AG04450 (cell line): ENCODE measurements around the gene OR6C70. TPM values are rescaled to one million over a fixed set of nuclear protein-coding genes. Genes with fewer than 3 reads are reported as not detected.

Source experiments
- CTCF ChIA-PET: fragments of 300-600, 350-600 bp; formaldehyde crosslinking; extraction: SDS; loops from one replicate; lab custom pipeline; 2022; ENCODE audit warnings: antibody characterized with exemption, inconsistent platforms; lab: Charles Lee
- POLR2A ChIA-PET: fragments of 350-600 bp; formaldehyde crosslinking; extraction: SDS; loops from one replicate; lab custom pipeline; 2021; ENCODE audit warnings: antibody characterized with exemption, inconsistent platforms; lab: Yijun Ruan, JAX
- DNase-seq: peaks from one replicate; pipeline ENCODE4 v3.0.0-alpha.2; 2011; ENCODE audit warnings: low read depth, low spot score
- H3K27ac ChIP-seq: one replicate; pipeline ENCODE4 v1.5.1; 2012; ENCODE audit warnings: low read depth, low read length, control low read depth
- H3K27me3 ChIP-seq: one replicate; pipeline ENCODE4 v1.6.0; 2012; ENCODE audit warnings: low read length; ENCODE audit not compliant: control insufficient read depth, insufficient read depth
- H3K4me3 ChIP-seq: 2 replicates; pipeline ENCODE4 v1.5.1; 2011; ENCODE audit warnings: mild to moderate bottlenecking, low read depth, low read length, control low read depth
- H3K9me3 ChIP-seq: 2 replicates; pipeline ENCODE4 v1.5.1; 2012; ENCODE audit warnings: low read length; ENCODE audit not compliant: control insufficient read depth, insufficient read depth
- polyA minus RNA-seq: library from RNA; depleted of rRNA, polyadenylated mRNA; stranded (reverse); fragments of >200 nt; gene quantifications from 2 replicates; pipeline ENCODE4 v1.2.3, GENCODE V29; 2011; rRNA and poly(A)+ RNA removed
- polyA plus RNA-seq: library from polyadenylated mRNA; depleted of rRNA; stranded (reverse); fragments of >200 nt; gene quantifications from 2 replicates; pipeline ENCODE4 v1.2.3, GENCODE V29; 2011; rRNA removed
- TF ChIP-seq, protein P1 (sequence below): IDR thresholded peaks from 2 replicates; pipeline ENCODE4 v1.5.1; 2011; ENCODE audit warnings: low read depth, low read length, control low read depth, inconsistent platforms

OR6C70 gene
- polyA plus RNA-seq: not detected in 2 replicates
- not detected in 2 replicates for polyA minus RNA-seq

DNA sequence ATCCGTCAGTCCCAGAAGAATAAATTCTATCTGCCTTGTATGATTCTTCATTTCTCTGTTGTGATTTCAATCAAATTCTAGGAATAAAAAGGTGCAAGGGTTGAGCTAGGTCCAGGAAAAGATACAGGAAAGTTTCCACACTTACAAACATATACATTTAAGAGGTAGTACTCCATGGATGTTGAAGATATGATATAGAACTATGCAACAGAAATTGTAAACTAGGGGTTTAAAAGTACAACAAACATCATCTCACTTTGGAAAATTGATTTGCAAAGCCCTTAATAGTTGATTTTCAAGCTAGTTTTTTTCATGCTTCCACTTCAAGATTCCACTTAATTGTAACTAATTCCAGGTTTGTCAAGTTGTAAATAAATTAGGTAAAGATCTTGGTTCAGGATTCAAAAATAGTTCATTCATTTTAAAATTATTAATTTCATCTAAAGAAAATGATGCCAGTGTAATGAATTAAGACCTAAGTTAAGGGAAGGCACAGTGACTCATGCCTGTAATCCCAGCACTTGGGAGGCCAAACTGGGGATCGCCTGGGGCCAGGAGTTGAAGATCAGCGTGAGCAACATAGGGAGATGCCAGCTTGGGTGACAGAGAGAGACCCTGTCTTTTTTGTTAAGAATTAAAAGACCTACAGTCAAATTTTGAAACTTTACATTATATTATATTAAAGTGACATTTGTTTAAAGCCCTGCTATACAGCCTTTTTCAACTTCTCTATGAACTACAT is at the start of gene OR6C70:
OR6C70 (minus strand) TSS at position 51 of the 742 bp plus-strand sequence; CDS start at position 51, 0 bp downstream.
- Histone ChIP-seq H3K9me3 (no peaks in the 10 kb centered on the region), H3K27ac (no peak within 1 kb of the TSS), H3K27me3 (no peaks in the 10 kb centered on the region), H3K4me3 (no peak within 1 kb of the TSS)
- no peak for DNase-seq
- CTCF ChIA-PET: no interaction called here
- POLR2A ChIA-PET: no interaction called here
- TF ChIP-seq, protein P1, sequence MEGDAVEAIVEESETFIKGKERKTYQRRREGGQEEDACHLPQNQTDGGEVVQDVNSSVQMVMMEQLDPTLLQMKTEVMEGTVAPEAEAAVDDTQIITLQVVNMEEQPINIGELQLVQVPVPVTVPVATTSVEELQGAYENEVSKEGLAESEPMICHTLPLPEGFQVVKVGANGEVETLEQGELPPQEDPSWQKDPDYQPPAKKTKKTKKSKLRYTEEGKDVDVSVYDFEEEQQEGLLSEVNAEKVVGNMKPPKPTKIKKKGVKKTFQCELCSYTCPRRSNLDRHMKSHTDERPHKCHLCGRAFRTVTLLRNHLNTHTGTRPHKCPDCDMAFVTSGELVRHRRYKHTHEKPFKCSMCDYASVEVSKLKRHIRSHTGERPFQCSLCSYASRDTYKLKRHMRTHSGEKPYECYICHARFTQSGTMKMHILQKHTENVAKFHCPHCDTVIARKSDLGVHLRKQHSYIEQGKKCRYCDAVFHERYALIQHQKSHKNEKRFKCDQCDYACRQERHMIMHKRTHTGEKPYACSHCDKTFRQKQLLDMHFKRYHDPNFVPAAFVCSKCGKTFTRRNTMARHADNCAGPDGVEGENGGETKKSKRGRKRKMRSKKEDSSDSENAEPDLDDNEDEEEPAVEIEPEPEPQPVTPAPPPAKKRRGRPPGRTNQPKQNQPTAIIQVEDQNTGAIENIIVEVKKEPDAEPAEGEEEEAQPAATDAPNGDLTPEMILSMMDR: no peak

DNA sequence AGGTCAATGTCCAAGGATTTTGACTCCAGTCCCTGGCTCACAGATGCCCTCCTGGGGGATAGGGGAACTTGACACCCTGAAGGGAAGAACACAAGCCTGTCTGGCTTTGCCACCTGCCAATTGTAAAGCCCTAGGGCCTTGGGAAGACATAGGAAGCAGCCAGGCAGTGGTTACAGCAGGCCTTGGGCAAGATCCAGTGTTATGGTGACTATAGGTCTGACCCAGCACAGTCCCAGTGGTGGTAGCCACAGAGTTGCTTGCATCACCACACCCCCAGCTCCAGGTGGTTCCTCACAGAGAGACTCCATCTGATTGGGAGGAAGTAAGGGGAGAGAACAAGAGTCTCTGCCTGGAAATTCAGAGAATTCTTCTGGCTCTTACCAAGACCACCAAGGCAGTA is 46.5 kb upstream of the OR6C70 start:
- ChIA-PET CTCF (no interaction called here), POLR2A (no interaction called here)
- Histone ChIP-seq H3K9me3 (no peaks in the 10 kb centered on the region), H3K27ac (no peak overlapping the region), H3K27me3 (no peaks in the 10 kb centered on the region), H3K4me3 (no peak overlapping the region)
- TF ChIP-seq, protein P1: no peak
- DNase-seq: no peak

DNA sequence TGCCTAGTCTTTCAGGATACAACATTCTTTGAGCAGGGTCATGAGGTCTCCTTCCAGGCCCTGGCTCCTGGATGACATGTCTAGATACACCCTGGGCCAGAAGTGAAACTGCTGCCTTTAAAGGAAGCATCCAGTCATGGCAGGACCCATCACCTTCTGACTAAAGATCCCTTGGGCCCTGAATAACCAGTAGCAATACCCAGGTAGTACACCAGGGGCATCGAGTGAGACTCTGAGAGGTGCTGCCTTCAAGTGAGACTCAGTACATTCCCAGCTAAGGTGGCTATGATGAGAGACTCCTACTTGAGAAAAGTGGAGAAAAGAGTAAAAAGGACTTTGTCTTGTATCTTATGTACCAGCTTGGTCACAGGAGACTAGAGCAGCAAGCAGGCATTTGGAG is 45.8 kb upstream of the OR6C70 start:
- H3K27ac ChIP-seq: no peak overlapping the region
- CTCF ChIA-PET: no interaction called here
- no peaks in the 10 kb centered on the region for H3K27me3 ChIP-seq
- no peak for DNase-seq
- TF ChIP-seq, protein P1: no peak
- no peaks in the 10 kb centered on the region for H3K9me3 ChIP-seq
- H3K4me3 ChIP-seq: no peak overlapping the region
- POLR2A ChIA-PET: no interaction called here

DNA sequence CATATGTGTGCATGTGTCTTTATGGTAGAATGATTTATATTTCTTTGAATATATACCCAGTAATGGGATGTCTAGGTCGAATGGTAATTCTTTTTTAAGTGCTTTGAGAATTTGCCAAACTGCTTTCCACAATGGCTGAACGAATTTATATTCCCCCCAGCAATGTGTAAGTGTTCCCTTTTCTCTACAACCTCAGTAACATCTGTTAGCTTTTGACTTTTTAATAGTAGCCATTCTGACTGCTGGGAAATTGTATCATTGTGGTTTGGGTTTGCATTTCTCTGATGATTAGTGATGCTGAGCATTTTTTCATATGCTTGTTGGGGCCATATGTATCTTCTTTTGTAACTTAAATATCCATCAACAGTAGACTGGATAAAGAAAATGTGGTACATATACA is 31.7 kb upstream of the OR6C70 start:
- TF ChIP-seq, protein P1: no peak
- no peak overlapping the region for H3K4me3 ChIP-seq
- no peak for DNase-seq

DNA sequence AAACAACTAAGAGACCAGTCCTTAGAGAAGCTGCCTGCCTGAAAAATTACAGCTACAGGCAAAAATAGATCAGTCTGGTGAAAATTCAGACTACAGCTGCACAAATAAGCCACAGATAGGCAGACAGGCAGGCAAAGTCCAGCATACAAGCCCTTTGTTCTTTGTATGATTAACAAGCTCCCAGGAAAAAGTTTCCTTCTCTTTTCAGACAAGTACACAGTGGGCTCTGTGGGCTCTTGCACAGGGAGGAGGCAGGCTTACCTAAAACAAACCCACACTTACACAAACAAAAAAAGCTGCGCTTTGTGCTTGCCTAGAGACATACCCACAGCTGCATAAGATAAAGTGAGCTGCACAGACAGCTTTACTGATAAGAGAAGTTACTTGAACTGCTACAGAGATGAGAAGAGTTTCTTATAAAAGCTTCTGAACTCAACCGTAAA is 29.9 kb upstream of the OR6C70 start:
- TF ChIP-seq, protein P1: no peak
- no peak for DNase-seq
- Histone ChIP-seq H3K27me3 (no peaks in the 10 kb centered on the region), H3K27ac (no peak overlapping the region), H3K4me3 (no peak overlapping the region), H3K9me3 (no peaks in the 10 kb centered on the region)
- ChIA-PET POLR2A (no interaction called here), CTCF (no interaction called here)

More for the DNA sequence above, 31.7 kb upstream of the OR6C70 start:
- ChIA-PET CTCF (no interaction called here), POLR2A (no interaction called here)
- Histone ChIP-seq H3K27me3 (no peaks in the 10 kb centered on the region), H3K9me3 (no peaks in the 10 kb centered on the region), H3K27ac (no peak overlapping the region)
